ENCODE data around the gene EPAS1.

The EPAS1 gene

DNA sequence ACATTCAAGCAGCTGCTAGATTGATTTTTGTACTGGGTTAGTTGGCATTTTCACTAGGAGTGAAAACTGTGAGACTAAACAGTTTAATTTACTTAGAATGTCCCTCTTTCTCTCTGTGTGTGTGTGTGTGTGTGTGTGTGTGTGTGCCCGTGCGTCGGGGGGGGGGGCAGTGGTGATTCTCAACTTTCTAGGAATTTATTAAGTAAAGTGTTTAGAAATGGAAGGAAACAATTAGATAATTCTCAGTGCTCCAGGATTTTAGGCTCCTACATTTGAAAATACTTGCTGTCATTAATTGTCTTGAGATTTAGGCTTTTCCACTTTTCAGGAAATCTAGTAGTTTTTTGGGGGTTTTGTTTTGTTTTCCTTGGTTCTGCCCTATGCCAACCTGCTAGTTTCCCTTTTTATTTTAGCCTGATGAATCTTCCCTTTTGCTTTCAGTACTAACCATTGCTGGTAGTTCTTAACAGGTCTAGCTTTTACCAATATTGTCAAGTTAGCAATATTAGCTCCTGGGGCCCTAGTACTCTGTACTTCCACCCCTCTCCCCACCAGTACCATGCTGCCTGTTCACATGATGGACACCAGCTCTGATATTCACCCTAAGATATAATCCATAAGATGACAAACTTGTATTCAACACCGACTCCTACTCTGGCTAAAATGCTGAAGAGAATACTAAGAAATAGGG, 4.9 kb downstream of the EPAS1 start:
- TF ChIP-seq, protein P1, sequence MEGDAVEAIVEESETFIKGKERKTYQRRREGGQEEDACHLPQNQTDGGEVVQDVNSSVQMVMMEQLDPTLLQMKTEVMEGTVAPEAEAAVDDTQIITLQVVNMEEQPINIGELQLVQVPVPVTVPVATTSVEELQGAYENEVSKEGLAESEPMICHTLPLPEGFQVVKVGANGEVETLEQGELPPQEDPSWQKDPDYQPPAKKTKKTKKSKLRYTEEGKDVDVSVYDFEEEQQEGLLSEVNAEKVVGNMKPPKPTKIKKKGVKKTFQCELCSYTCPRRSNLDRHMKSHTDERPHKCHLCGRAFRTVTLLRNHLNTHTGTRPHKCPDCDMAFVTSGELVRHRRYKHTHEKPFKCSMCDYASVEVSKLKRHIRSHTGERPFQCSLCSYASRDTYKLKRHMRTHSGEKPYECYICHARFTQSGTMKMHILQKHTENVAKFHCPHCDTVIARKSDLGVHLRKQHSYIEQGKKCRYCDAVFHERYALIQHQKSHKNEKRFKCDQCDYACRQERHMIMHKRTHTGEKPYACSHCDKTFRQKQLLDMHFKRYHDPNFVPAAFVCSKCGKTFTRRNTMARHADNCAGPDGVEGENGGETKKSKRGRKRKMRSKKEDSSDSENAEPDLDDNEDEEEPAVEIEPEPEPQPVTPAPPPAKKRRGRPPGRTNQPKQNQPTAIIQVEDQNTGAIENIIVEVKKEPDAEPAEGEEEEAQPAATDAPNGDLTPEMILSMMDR (IDR thresholded peaks at IDR 0.05; ENCODE audit: low read depth, low read length), result no peak
- no peak for DNase-seq (ENCODE audit: extremely low read depth, low read depth)

DNA sequence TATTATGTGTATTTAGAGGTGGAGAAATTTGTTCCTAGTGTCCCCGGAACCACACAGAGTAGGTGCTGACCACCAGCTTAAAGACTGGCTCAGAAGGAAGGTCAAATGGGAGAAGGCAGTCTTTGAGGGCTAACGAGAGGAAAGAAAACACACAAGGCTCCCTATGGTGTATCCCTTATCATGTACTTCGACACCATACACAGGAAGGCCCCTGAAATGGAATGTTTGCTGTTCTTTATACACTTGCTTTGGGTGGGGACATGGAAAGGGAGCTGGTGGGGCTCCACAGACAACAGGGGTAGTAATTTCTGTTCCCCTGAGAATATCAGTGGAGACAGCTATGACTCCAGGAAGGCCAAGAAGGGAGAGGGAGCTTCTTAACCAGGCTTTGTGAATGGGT, 6.0 kb downstream of the EPAS1 start:
- DNase-seq (ENCODE audit: extremely low read depth, low read depth), result no peak
- TF ChIP-seq, protein P1 (IDR thresholded peaks at IDR 0.05; ENCODE audit: low read depth, low read length), result no peak

DNA sequence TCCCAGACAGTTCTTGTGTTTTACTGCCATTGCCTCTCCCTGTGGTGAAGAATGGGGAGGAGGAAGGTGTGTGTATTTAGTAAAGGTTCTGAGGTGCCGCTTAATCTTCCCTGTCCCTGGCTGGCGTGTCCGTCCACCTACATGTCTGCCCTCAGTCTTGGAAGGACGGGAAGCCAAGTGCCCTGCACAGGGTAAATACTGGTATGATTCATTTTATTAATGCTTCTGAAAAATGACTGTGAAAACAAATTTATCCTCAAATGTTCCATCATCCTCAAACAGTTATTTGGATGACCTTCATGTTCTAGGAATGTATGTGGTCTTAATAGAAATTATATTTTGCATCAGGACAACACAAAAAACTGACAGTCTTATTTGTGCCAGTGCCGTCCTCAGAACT, 6.6 kb downstream of the EPAS1 start:
- TF ChIP-seq, protein P1 (IDR thresholded peaks at IDR 0.05; ENCODE audit: low read depth, low read length), result no peak
- DNase-seq (ENCODE audit: extremely low read depth, low read depth), result no peak

DNA sequence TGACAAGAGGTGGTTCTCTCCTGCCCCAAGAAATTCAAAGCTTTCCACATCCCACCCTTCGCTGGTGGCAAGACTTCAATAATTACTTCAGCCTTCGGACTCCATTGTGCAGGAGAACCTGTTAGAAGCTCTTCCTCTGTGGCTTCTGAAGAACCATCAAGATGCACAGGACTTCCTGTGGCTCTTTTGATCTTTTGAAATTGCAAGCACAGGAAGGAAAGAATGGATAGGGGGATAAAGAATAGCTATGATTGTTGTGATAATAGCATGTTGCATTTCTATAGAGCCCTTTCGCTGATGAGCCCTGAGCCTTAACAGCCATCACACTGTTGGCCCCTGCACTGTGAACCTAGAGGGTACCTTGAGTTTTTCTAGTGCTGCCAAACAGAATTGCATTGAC, 7.4 kb downstream of the EPAS1 start:
- DNase-seq (ENCODE audit: extremely low read depth, low read depth), result no peak

DNA sequence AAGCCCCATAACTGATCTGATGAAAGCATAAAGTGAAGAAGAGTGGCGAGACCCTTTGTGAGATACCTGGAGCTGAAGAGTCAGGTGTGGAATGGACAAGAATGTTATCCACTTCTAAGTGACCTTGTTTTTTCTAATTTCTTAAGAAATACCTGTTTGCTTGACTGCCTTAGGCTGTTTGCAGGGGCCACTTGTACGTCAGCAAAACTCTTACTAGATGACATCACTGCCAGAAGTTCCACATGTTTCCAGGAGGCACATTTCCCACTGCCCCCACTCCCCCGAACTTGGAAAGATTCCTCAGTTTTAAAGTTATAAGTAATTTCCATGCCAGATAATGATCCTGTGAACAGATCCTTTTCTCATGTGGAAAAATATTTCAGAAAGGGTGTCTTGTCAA, 8.0 kb downstream of the EPAS1 start:
- TF ChIP-seq, protein P1 (IDR thresholded peaks at IDR 0.05; ENCODE audit: low read depth, low read length), result no peak
- DNase-seq (ENCODE audit: extremely low read depth, low read depth), result no peak

More for the DNA sequence above, 7.4 kb downstream of the EPAS1 start:
- TF ChIP-seq, protein P1 (IDR thresholded peaks at IDR 0.05; ENCODE audit: low read depth, low read length), result no peak

DNA sequence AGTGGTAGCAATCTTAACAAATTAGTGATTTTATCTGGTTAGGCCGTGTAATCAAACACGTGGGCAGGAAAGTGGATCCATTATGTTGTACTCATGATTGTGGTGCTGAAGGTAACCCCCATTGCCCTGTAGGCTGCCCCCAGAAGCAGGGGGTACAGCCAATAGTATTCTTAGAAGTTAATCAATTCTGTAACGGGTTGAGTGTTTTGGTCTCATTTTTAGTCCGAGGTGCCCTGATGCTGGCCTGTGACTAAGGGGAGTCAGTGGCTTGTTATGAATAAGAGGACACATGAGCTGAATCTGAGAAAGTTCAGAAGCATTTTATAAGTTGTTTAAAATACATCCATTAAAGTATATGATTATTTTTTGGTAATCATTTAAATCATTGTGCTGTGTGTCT, 8.6 kb downstream of the EPAS1 start:
- TF ChIP-seq, protein P1 (IDR thresholded peaks at IDR 0.05; ENCODE audit: low read depth, low read length), result no peak
- DNase-seq (ENCODE audit: extremely low read depth, low read depth), result no peak

DNA sequence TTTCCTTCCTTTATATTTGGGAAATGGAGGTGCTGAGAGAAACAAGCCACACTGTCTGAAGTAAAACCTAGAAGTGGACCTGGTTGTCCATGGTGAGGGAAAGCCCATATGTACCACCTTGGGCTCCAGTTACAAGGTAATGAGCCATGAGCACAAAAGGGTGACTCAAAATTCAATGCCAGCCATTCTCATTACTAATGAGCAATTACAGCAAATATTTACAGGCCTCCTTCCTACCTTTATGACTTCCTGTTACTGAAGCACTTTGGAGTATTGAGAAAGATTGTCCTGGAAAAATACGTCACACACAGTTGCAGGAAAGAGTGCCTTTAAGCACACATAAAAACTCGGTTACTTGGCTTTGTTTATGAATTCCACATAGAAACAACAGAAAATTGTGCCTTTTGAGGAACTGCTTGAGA, 9.1 kb downstream of the EPAS1 start:
- TF ChIP-seq, protein P1 (IDR thresholded peaks at IDR 0.05; ENCODE audit: low read depth, low read length), result no peak
- no peak for DNase-seq (ENCODE audit: extremely low read depth, low read depth)

Measured in AG09319 (cell line).